Psoas muscle (tissue), 8 donors: Measurements from ENCODE around the gene PLAAT5. TPM values are rescaled to one million over a fixed set of nuclear protein-coding genes. Genes with fewer than 3 reads are reported as not detected.

ENCODE experiments used
- ATAC-seq, 4 donors: fragments of 200-7000 bp; cut with Tn5 transposase; one replicate each; pipeline ENCODE4 v1.9.1; 2020; ENCODE audit warnings: moderate library complexity in 3 of 4, mild to moderate bottlenecking in 2 of 4
- DNase-seq, 2 donors: peaks; one replicate each; pipeline ENCODE4 v3.0.0-alpha.2; 2020
- H3K27ac ChIP-seq: fragments of 200-600 bp; one replicate; pipeline ENCODE4 v1.8.0; 2022
- H3K27me3 ChIP-seq, 3 donors: fragments of 200-600 bp in 1 of 3; one replicate each; pipeline versions ENCODE4 v1.6.1 to v1.8.0; 2013 to 2022; ENCODE audit warnings: low read length in 2 of 3, mild to moderate bottlenecking in 2 of 3, moderate library complexity in 1 of 3; ENCODE audit not compliant: insufficient read depth in 3 of 3
- H3K36me3 ChIP-seq, 2 donors: fragments of 200-600 bp in 1 of 2; one replicate each; pipeline versions ENCODE4 v1.6.1 to v1.8.0; 2013 to 2022; ENCODE audit warnings: low read depth in 1 of 2, mild to moderate bottlenecking in 1 of 2, moderate library complexity in 1 of 2; ENCODE audit not compliant: insufficient read depth in 1 of 2
- H3K4me1 ChIP-seq: fragments of 200-600 bp; one replicate; pipeline ENCODE4 v1.8.0; 2022
- H3K4me3 ChIP-seq: fragments of 200-600 bp; one replicate; pipeline ENCODE4 v1.8.0; 2022; ENCODE audit warnings: mild to moderate bottlenecking
- H3K9me3 ChIP-seq: fragments of 200-600 bp; one replicate; pipeline ENCODE4 v1.8.0; 2022
- CTCF ChIP-seq: fragments of 200-600 bp; IDR thresholded peaks from one replicate; pipeline ENCODE4 v1.8.0; 2022; ENCODE audit warnings: antibody characterized with exemption
- WGBS, 3 donors: extraction: QIAGEN DNeasy Blood & Tissue Kit; methylation state at CpG; one replicate each; pipeline versions ENCODE4 v1.1.6 to v1.1.7; 2013; 5-methylcytosine and 5-hydroxymethylcytosine counted together
- intact Hi-C, 2 donors: fragments of 100-400 bp; cut with DNase I; formaldehyde crosslinking; loops; one replicate each; pipeline versions ENCODE4 v1.11.0 to v1.14.2; 2022
- polyA plus RNA-seq, 3 donors: library from polyadenylated mRNA; stranded (reverse); fragments of 200-250 nt; gene quantifications; one replicate each; pipeline ENCODE4 v1.2.3, GENCODE V29; 2013
- total RNA-seq, 4 donors: library from RNA; stranded (reverse); fragmentation: NEBNext Ultra II Directional in 2 of 4; extraction: Animal tissue kit (Norgen Biotek cat#: 25700) in 2 of 4; gene quantifications; one replicate each; pipeline versions ENCODE4 v1.2.1 to v1.2.4, GENCODE V29; 2021 to 2023
- donor health status: healthy with polysubstance abuse.
- donor health status: DM: no; HTN: no; CAD: no; lungs with moderate emphysema.
- donor health status: Bipolar disorder and iron deficiency.
- donor health status: healthy.
- donor health status: DM: yes; HTN: yes; CAD: no.
- donor health status: DM: no; HTN: no; CAD: no.
- donor health status: DM: no; HTN: no; CAD: no.
- donor health status: DM: yes; HTN: yes; CAD: no.

PLAAT5 gene
- total and polyA plus RNA-seq, 7 donors, result 0.11 to 0.59 (median 0.33) TPM

DNA sequence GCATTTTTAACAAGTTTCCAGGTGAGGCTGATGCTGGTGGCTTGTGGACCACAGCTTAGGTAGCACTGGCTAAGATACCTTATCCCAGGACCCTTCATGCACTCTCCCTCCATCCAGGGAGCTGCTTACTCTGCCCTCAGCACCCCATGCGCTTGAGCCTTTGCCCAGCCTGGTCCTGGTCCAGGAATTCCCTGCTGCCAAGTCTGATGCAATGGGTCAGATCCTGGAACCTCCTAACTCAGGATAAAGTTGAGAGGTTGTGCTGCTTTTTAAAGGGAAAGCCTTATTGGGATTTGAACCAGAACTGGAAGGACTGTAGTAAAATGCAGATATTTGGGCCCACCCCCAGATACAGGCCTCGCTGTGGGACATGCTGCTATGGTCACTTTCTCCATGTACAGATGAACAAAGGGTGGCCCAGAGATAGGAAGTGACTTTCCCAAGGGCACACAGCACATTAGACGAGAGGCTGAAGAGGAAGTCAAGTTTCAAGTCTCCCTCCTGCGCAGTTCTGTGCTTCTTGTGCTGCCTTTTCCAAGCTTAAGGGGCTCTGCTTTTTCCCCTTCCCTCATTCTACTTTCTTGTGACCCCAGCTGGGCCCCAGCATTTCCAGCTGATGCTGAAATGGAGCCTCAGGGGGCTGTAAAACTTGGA, 14.1 kb upstream of the PLAAT5 start:
- Histone ChIP-seq H3K27ac (no peak overlapping the region), H3K36me3 (no peaks in the 10 kb centered on the region), H3K27me3 (no peaks in the 10 kb centered on the region), H3K4me1 (peaks cover 10% of the 10 kb centered on the region), H3K9me3 (peaks cover 6% of the 10 kb centered on the region), H3K4me3 (no peak overlapping the region)
- ATAC-seq (peak in 3 of 4 donors; percentile 32 to 64 (median 61)), DNase-seq (peak in 1 of 2 donors; percentile 63)
- 58 to 60% (median 58%) methylated on average over 4 of the region's 4 CpGs for WGBS, 3 donors
- no peak for TF ChIP-seq CTCF
- intact Hi-C loops, result no loop called here

DNA sequence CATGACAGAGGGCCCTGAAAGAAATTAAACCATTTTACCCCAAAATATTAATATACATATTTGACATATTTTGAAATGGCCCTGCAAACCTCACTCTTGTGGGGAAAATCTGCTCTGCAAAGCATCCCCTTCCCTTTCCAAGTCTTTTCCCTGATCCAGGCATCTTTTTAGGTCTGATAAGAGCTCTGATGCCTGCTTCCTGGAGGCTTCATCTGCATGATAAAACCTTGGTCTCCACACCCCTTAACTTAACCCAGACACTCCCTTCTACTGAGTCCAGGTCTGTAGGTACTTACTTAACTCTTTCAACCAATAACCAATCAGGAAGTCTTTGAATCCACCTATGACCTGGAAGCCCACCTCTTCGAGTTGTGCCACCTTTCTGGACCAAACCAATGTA, 13.1 kb upstream of the PLAAT5 start:
- Histone ChIP-seq H3K36me3 (no peaks in the 10 kb centered on the region), H3K27me3 (no peaks in the 10 kb centered on the region), H3K27ac (no peak overlapping the region), H3K9me3 (peaks cover 11% of the 10 kb centered on the region), H3K4me3 (no peak overlapping the region), H3K4me1 (peaks cover 10% of the 10 kb centered on the region)
- no peak for ATAC-seq
- TF ChIP-seq CTCF, result no peak
- intact Hi-C loops, result no loop called here
- WGBS, 3 donors, result 79 to 88% (median 88%) methylated on average over 1 of the region's 1 CpG
- DNase-seq, result no peak

DNA sequence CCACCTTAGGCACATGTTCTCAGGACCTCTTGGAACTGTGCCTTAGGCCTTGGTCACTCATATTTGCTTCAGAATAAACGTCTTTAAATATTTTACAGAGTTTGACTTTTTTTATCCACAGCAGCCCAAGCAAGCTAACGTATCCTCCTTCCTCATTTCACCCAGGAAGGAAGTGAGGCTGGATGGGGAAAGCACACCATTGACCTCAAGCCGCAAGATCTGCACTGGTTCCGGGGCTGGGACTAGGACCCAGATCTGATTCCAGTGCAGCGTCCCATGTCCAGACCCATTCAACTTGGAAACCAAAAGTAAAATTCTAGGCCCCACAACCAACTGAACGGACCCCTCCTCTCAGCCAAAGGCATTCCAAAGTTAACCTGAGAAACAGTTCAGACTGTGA, 12.5 kb upstream of the PLAAT5 start:
- TF ChIP-seq CTCF, result no peak
- peaks cover 10% of the 10 kb centered on the region for H3K4me1 ChIP-seq
- no peaks in the 10 kb centered on the region for H3K27me3 ChIP-seq
- H3K27ac ChIP-seq, result no peak overlapping the region
- WGBS, 3 donors, result 84 to 86% (median 84%) methylated on average over 6 of the region's 6 CpGs
- ATAC-seq (no peak), DNase-seq (no peak)
- peaks cover 11% of the 10 kb centered on the region for H3K9me3 ChIP-seq
- intact Hi-C loops, result no loop called here
- no peaks in the 10 kb centered on the region for H3K36me3 ChIP-seq
- no peak overlapping the region for H3K4me3 ChIP-seq

- H3K9me3 ChIP-seq, result peaks cover 11% of the 10 kb centered on the region
- no peak overlapping the region for H3K27ac ChIP-seq
- H3K4me3 ChIP-seq, result no peak overlapping the region
- intact Hi-C loops, result no loop called here
- DNase-seq, result no peak
- H3K36me3 ChIP-seq, result no peaks in the 10 kb centered on the region
- no peak for ATAC-seq
- peaks cover 10% of the 10 kb centered on the region for H3K4me1 ChIP-seq
- no peak for TF ChIP-seq CTCF
- 78 to 79% (median 79%) methylated on average over 2 of the region's 2 CpGs for WGBS, 3 donors
- H3K27me3 ChIP-seq, result no peaks in the 10 kb centered on the region
Observed at GRCh38 chr11:63502252-63502820, 11.4 kb upstream of the PLAAT5 start.
